GM23338 (cell line): Measurements from ENCODE around the gene TENM4. TPM values are rescaled to one million over a fixed set of nuclear protein-coding genes. Genes with fewer than 3 reads are reported as not detected.

Experiments
- ATAC-seq: fragments of 200-7000 bp; cut with Tn5 transposase; 3 replicates; pipeline ENCODE4 v1.9.1; 2020
- DNase-seq: peaks from one replicate; pipeline ENCODE4 v3.0.0-alpha.2; 2015; ENCODE audit warnings: low spot score
- H2AFZ ChIP-seq: fragments of 200-600 bp; sonication (generic); 2 replicates; pipeline ENCODE4 v1.8.0; 2016; ENCODE audit warnings: antibody characterized with exemption, mild to moderate bottlenecking, moderate library complexity
- H3F3A ChIP-seq: fragments of 200-600 bp; sonication (generic); replicated peaks from 2 replicates; pipeline ENCODE4 v1.8.0; 2017; ENCODE audit warnings: antibody characterized with exemption, mixed run types, low read depth
- H3K27ac ChIP-seq: fragments of 200-600 bp; sonication (generic); 2 replicates; pipeline ENCODE4 v1.6.1; 2016; ENCODE audit warnings: low read depth
- H3K27me3 ChIP-seq: fragments of 200-600 bp; sonication (generic); 2 replicates; pipeline ENCODE4 v1.8.0; 2016; ENCODE audit warnings: mild to moderate bottlenecking, mixed run types, moderate library complexity; ENCODE audit not compliant: insufficient read depth
- H3K36me3 ChIP-seq: fragments of 200-600 bp; sonication (generic); 2 replicates; pipeline ENCODE4 v1.8.0; 2016; ENCODE audit warnings: mild to moderate bottlenecking; ENCODE audit not compliant: insufficient read depth
- H3K4me1 ChIP-seq: fragments of 200-600 bp; sonication (generic); 2 replicates; pipeline ENCODE4 v1.8.0; 2016; ENCODE audit warnings: mild to moderate bottlenecking, moderate library complexity; ENCODE audit not compliant: insufficient read depth
- H3K4me2 ChIP-seq: fragments of 200-600 bp; sonication (generic); 2 replicates; pipeline ENCODE4 v1.7.1; 2017; ENCODE audit warnings: mixed run types
- H3K4me3 ChIP-seq: fragments of 200-600 bp; sonication (generic); 2 replicates; pipeline ENCODE4 v1.6.1; 2016; ENCODE audit warnings: mixed run types
- H3K79me2 ChIP-seq: fragments of 200-600 bp; sonication (generic); replicated peaks from 2 replicates; pipeline ENCODE4 v1.8.0; 2017; ENCODE audit warnings: mild to moderate bottlenecking; ENCODE audit not compliant: insufficient read depth
- H3K9me2 ChIP-seq: fragments of 200-600 bp; sonication (generic); 2 replicates; pipeline ENCODE4 v1.8.0; 2017; ENCODE audit not compliant: insufficient read depth
- H4K20me1 ChIP-seq: fragments of 200-600 bp; sonication (generic); replicated peaks from 2 replicates; pipeline ENCODE4 v1.8.0; 2017; ENCODE audit warnings: mild to moderate bottlenecking; ENCODE audit not compliant: insufficient read depth
- H3K27ac Mint-ChIP-seq: 2 replicates; pipeline ENCODE4 v1.8.0; 2020; ENCODE audit warnings: inconsistent platforms, mild to moderate bottlenecking, moderate library complexity, mixed read lengths
- H3K27me3 Mint-ChIP-seq: 3 replicates; pipeline ENCODE4 v1.8.0; 2022; ENCODE audit warnings: low read depth, mild to moderate bottlenecking, moderate library complexity, mixed read lengths, inconsistent platforms; ENCODE audit not compliant: insufficient read depth, poor library complexity
- H3K36me3 Mint-ChIP-seq: 3 replicates; pipeline ENCODE4 v1.8.0; 2021; ENCODE audit warnings: low read depth, mild to moderate bottlenecking, inconsistent platforms, moderate library complexity, mixed read lengths
- H3K4me1 Mint-ChIP-seq: 3 replicates; pipeline ENCODE4 v1.8.0; 2020; ENCODE audit warnings: mild to moderate bottlenecking, inconsistent platforms, mixed read lengths
- H3K4me3 Mint-ChIP-seq: 3 replicates; pipeline ENCODE4 v1.8.0; 2021; ENCODE audit warnings: moderate library complexity, mild to moderate bottlenecking, inconsistent platforms, mixed read lengths
- H3K9me3 Mint-ChIP-seq: 3 replicates; pipeline ENCODE4 v1.8.0; 2020; ENCODE audit warnings: moderate library complexity, mild to moderate bottlenecking, inconsistent platforms, mixed read lengths
- EZH2 ChIP-seq: fragments of 200-600 bp; sonication (generic); IDR thresholded peaks from one replicate; pipeline ENCODE4 v1.8.0; 2017; ENCODE audit warnings: antibody characterized with exemption, mild to moderate bottlenecking, low read depth; ENCODE audit not compliant: unreplicated experiment
- JUNB ChIP-seq: IDR thresholded peaks from one replicate; pipeline ENCODE4 v1.6.1; 2016; ENCODE audit warnings: antibody characterized with exemption; ENCODE audit not compliant: unreplicated experiment
- STAT1 ChIP-seq: IDR thresholded peaks from one replicate; pipeline ENCODE4 v1.6.1; 2016; ENCODE audit warnings: antibody characterized with exemption; ENCODE audit not compliant: unreplicated experiment
- ZNF114 ChIP-seq: fragments of 250-450 bp; sonication (Bioruptor Pico); IDR thresholded peaks from 2 replicates; pipeline ENCODE4 v1.5.0; 2020; ENCODE audit warnings: mild to moderate bottlenecking, moderate library complexity
- ZNF462 ChIP-seq: fragments of 250-450 bp; sonication (Bioruptor Pico); IDR thresholded peaks from 2 replicates; pipeline ENCODE4 v1.5.0; 2020; ENCODE audit warnings: mild to moderate bottlenecking, moderate library complexity
- polyA plus RNA-seq: library from polyadenylated mRNA; unstranded; fragments of >200 nt; fragmentation: Nextera tagmentation; extraction: Ambion mirVana; gene quantifications from 2 replicates; pipeline ENCODE4 v1.2.1, GENCODE V29; 2016
- total RNA-seq: library from RNA; depleted of rRNA; stranded (reverse); fragments of >200 nt; shearing (Covaris generic); gene quantifications from 2 replicates; pipeline ENCODE4 v1.2.3, GENCODE V29; 2014
- TF ChIP-seq, protein P1 (sequence below), 2 experiments: fragments of 200-600 bp in 1 of 2; sonication (generic) in 1 of 2; conservative IDR thresholded peaks; 2 replicates each; pipeline versions ENCODE4 v1.5.1 to v1.6.1; 2016 to 2017; ENCODE audit warnings: antibody characterized with exemption in 2 of 2, low read depth in 2 of 2, mild to moderate bottlenecking in 2 of 2, moderate library complexity in 1 of 2
- TF ChIP-seq, protein P2 (sequence below): IDR thresholded peaks from 2 replicates; pipeline ENCODE4 v1.6.1; 2016; ENCODE audit warnings: antibody characterized with exemption

Gene TENM4
- total and polyA plus RNA-seq, 2 experiments from 2014 or later = 7.3 TPM

DNA sequence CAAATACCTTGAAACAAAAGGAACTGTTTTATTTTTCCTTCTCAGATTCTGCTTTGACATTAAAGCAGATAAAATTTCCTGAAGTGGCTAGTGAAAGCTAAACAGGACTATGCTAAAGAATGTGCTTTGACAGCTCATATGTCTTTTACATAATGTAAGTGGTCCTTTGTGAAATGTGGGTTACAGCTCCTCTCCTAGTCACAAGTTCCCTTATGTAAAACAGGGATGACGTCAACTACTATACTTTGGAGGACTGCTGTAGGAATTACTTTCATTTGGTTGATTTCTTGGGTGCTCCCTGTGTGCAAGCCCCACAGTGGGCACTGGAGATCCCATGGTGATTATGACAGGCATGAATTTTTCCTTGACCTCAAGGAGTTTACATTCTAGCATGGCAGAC is 649.6 kb downstream of the TENM4 start:
- Mint-ChIP-seq H3K36me3 (no peaks in the 10 kb centered on the region; the same call in 2 of the 3 replicates), H3K4me1 (no peaks in the 10 kb centered on the region), H3K27ac (no peak overlapping the region), H3K4me3 (no peak overlapping the region), H3K27me3 (no peaks in the 10 kb centered on the region), H3K9me3 (no peaks in the 10 kb centered on the region)
- Histone ChIP-seq H2AFZ (no peak overlapping the region), H3K36me3 (no peaks in the 10 kb centered on the region), H3F3A (no peaks in the 10 kb centered on the region), H3K27me3 (no peaks in the 10 kb centered on the region), H3K27ac (no peak overlapping the region), H3K79me2 (no peaks in the 10 kb centered on the region), H3K9me2 (no peaks in the 10 kb centered on the region), H4K20me1 (no peaks in the 10 kb centered on the region), H3K4me2 (no peak overlapping the region), H3K4me1 (no peaks in the 10 kb centered on the region), H3K4me3 (no peak overlapping the region)
- TF ChIP-seq ZNF462 (CRISPR knock-in tag) (no peak), JUNB (no peak), EZH2 (no peak), ZNF114 (CRISPR knock-in tag) (no peak), STAT1 (no peak)
- TF ChIP-seq, protein P1, sequence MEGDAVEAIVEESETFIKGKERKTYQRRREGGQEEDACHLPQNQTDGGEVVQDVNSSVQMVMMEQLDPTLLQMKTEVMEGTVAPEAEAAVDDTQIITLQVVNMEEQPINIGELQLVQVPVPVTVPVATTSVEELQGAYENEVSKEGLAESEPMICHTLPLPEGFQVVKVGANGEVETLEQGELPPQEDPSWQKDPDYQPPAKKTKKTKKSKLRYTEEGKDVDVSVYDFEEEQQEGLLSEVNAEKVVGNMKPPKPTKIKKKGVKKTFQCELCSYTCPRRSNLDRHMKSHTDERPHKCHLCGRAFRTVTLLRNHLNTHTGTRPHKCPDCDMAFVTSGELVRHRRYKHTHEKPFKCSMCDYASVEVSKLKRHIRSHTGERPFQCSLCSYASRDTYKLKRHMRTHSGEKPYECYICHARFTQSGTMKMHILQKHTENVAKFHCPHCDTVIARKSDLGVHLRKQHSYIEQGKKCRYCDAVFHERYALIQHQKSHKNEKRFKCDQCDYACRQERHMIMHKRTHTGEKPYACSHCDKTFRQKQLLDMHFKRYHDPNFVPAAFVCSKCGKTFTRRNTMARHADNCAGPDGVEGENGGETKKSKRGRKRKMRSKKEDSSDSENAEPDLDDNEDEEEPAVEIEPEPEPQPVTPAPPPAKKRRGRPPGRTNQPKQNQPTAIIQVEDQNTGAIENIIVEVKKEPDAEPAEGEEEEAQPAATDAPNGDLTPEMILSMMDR (conservative IDR thresholded peaks at IDR 0.05; ENCODE audit: low read depth in 2 of 2) = no peak
- TF ChIP-seq, protein P2, sequence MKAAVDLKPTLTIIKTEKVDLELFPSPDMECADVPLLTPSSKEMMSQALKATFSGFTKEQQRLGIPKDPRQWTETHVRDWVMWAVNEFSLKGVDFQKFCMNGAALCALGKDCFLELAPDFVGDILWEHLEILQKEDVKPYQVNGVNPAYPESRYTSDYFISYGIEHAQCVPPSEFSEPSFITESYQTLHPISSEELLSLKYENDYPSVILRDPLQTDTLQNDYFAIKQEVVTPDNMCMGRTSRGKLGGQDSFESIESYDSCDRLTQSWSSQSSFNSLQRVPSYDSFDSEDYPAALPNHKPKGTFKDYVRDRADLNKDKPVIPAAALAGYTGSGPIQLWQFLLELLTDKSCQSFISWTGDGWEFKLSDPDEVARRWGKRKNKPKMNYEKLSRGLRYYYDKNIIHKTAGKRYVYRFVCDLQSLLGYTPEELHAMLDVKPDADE = no peak
- no peak for ATAC-seq
- DNase-seq = no peak
